B cell (primary cell): ENCODE results near the gene EXOC6B.

Experiments
- EZH2 ChIP-seq: IDR thresholded peaks from 2 replicates; pipeline ENCODE4 v1.6.1; 2012; ENCODE audit warnings: borderline replicate concordance, low read depth, mild to moderate bottlenecking, moderate library complexity, low read length; ENCODE audit not compliant: insufficient read depth, poor library complexity, severe bottlenecking
- TF ChIP-seq, protein P1 (sequence below): fragments of 200-600 bp; IDR thresholded peaks from one replicate; pipeline ENCODE4 v1.8.0; 2022; ENCODE audit warnings: antibody characterized with exemption, mild to moderate bottlenecking

DNA sequence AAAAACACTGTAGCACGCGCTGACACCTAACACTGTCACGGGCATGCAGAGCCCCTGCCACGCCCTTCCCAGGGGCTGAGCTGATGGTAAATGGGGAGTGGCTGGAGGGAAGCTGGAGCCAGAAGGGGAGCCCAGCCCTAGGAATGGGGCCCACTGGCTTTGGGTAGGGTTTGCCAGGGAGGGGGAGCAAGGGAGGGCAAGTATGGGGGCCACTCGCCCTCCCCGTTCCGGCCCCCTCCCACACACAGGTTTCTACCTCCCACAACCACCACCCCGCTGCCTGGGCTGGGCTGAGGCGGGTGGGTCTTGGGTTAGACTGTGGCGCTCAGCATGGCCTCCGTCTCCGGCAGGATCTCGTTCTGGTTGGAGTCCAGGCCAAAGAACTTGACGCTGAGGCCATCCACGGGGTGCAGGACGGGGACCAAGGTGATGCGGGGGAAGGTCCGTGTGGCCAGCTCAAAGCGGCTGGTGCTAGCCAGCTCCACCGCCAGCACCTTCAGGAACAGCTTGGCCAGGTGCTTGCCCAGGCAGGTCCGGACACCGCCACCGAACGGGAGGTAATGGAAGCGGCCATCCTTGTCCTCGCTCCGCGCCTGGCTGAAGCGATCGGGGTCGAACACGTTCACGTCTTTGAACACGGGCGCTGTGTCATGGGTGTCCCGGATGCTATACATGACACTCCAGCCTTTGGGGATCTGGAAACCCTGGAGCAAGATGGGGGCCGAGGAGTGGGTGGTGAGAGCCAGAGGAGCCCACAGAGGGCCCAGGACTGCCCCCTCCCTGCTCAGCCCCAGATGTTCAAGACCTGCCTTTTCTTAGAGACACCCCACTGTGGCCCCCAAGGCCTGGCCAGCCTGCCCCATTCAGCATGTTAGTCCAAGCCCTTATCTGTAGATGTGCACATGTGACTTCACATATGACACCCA, 693.7 kb downstream of the EXOC6B start:
- TF ChIP-seq, protein P1, sequence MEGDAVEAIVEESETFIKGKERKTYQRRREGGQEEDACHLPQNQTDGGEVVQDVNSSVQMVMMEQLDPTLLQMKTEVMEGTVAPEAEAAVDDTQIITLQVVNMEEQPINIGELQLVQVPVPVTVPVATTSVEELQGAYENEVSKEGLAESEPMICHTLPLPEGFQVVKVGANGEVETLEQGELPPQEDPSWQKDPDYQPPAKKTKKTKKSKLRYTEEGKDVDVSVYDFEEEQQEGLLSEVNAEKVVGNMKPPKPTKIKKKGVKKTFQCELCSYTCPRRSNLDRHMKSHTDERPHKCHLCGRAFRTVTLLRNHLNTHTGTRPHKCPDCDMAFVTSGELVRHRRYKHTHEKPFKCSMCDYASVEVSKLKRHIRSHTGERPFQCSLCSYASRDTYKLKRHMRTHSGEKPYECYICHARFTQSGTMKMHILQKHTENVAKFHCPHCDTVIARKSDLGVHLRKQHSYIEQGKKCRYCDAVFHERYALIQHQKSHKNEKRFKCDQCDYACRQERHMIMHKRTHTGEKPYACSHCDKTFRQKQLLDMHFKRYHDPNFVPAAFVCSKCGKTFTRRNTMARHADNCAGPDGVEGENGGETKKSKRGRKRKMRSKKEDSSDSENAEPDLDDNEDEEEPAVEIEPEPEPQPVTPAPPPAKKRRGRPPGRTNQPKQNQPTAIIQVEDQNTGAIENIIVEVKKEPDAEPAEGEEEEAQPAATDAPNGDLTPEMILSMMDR, result no peak
- no peak for TF ChIP-seq EZH2
